ENCODE measurements around the gene RBM33.

Gene RBM33

DNA sequence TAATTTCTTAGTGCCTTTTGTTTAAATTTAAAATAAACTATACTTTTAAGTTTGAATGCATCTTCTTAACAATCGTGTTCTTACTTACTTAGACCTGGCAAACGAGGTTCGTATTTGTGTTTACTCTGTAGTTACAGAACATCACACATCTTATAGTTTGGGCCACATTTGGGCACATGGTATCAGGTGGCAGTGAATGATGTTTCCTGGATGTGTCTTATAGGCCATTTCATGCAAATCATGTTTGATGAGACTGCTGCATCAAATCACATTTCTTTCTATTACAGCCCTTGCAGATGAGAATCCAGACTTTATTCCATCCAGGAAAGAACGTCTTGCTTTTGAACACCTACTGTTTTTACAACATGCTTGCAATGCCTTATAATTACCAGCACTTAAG, 78.5 kb downstream of the RBM33 start:
- DNase-seq (ENCODE audit: low read depth, low spot score) = no peak

DNA sequence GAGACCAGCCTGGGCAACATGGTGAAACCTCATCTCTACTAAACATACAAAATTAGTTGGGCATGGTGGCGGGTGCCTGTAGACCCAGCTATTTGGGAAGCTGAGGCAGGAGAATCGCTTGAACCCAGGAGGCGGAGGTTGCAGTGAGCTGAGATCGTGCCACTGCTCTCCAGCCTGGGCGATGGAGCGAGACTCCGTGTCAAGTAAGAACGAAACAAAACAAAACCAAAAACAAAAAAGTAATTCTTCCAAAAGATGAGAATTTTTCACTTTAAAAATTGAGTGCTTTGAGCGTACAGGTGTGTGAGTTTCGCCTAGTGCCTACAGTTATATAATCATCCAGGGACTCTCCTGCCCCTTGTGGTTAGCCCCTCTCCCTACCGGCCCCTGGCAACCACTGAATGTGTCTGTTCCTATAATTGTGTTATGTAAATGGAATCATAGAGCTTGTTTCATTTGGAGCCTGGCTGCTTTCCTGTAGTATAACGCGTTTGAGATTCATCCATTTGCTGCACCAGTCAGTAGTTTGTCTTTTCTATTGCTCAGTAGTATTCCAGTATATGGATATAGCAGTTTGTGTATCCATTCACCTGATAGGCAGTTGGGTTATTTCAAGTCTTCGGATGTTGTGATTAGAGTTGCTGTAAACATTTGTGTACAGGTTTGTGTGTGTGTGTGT, 80.0 kb downstream of the RBM33 start:
- DNase-seq (ENCODE audit: low read depth, low spot score) = no peak

DNA sequence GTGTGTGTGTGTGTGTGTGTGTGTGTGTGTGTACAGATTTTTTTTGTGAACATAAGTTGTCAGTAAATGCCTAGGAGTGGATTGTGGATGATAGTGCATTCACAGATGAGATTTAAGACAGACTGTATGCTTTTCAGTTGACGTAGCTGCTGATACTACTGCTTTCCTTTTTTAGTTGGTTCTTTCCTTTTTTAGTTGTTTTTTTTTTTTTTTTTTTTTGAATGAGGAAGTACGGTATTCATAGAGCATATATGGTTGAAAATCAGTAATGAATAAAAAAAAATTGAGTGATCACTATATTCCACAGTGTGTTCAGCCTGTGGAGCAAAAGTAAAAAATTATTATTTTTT, 80.5 kb downstream of the RBM33 start:
- no peak for DNase-seq (ENCODE audit: low read depth, low spot score)

DNA sequence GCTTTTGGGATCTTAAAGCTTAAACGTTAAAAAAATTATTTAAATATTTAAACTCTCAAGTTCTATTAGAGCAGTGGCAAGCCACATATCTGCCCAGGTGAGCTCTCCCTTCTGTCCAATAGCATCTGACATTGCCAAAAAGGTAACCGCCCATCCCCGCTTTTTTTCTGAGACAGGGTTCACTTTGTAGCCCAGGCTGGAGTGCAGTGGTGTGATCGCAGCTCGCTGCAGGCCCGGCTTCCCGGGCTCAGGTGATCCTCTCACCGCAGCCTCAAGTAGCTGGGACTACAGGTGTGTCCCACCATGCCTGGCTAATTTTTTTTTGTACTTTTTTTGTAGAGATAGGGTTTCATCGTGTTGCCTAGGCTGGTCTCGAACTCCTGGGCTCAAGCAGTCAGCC, 83.2 kb downstream of the RBM33 start:
- DNase-seq (ENCODE audit: low read depth, low spot score) = no peak

DNA sequence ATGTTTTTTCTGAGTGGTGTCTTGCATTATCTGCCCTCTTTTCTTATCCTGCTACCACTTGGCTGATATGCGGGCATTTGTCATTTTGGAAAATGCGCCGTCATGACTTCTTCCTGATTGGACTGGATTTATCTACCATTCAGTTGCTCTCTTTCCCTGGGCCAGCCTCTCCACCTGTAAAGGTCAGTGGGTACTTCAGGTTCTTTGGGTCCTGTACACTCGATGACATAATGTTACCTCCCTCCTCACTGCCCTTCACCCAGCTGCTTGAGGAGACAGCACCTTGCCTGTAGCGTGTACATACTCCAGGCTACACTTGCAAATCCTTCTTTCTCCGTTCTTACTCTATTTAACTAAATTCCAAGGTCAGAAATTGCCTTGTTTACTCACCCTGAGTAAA, 83.7 kb downstream of the RBM33 start:
- no peak for DNase-seq (ENCODE audit: low read depth, low spot score)

DNA sequence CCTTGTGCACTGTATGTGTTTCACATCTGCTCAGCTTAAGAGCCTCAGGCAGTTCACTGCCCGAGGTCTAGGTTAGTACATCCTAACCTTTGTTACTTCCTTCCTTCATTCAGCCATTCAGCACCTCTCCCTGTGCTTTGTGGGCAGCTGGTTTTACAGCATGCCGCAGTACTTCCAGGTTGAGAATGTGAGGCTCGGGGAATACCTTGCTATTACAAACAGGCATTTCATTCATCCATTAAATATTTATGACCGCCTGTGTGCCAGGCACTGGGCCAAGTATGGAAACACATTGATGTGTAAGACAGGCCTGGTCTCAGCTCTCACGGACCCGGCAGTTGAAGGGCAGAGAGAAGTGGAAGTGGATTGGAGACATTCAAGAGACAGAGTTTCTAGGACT, 85.4 kb downstream of the RBM33 start:
- no peak for DNase-seq (ENCODE audit: low read depth, low spot score)

DNA sequence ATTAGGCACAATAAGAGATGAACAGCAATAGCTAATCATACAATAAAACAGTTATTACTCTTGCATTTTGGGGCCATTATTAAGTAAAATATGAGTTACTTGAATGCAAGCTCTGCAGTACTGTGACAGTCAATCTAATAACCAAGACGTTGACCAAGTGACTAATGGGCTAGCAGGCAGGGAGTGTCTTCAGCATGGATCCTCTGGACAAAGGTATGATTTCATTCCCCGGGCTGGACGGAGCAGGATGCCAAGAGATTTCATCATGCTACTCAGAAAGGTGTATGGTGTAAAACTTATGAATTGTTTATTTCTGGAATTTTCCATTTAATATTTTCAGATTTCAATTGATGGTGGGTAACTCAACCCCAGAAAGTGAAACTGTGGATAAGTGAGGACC, 86.9 kb downstream of the RBM33 start:
- no peak for DNase-seq (ENCODE audit: low read depth, low spot score)

DNA sequence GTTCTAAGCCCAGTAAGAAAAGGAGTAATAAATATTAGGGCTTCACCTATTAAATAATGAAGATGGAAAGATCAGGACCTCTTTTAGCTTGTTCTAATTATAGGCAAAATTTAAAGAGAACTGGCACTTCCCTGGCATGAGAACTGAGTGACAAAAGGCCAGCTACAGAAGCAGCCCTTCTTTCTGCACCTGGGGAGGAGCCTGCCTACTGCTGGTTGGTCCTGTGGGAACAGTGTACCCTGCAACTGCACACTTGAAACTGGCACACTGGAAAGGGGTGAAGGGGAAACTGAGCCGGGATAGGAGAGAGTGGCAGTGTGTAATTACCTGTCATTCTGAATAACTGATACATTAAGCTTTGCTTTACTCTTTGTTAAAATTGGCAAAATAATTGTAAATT, 87.4 kb downstream of the RBM33 start:
- no peak for DNase-seq (ENCODE audit: low read depth, low spot score)

DNA sequence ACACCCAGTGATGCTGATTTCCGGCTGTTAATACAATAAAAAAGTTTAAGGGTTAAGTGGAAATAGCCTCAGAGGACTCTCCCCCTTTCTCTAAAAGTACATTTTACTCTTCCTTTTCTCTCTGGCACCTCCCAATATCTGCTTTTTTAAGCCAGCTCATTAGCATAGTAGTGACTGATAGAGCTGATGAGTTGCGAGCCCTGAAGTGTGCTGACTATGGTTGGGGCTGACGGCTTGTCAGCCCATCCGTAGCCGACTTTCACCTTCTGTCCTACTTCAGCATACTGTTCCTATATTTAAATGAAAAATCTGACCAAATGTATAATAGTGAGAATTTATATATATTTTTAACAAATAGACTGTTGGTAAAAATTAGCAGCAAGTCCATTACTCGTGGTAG, 87.8 kb downstream of the RBM33 start:
- no peak for DNase-seq (ENCODE audit: low read depth, low spot score)

DNA sequence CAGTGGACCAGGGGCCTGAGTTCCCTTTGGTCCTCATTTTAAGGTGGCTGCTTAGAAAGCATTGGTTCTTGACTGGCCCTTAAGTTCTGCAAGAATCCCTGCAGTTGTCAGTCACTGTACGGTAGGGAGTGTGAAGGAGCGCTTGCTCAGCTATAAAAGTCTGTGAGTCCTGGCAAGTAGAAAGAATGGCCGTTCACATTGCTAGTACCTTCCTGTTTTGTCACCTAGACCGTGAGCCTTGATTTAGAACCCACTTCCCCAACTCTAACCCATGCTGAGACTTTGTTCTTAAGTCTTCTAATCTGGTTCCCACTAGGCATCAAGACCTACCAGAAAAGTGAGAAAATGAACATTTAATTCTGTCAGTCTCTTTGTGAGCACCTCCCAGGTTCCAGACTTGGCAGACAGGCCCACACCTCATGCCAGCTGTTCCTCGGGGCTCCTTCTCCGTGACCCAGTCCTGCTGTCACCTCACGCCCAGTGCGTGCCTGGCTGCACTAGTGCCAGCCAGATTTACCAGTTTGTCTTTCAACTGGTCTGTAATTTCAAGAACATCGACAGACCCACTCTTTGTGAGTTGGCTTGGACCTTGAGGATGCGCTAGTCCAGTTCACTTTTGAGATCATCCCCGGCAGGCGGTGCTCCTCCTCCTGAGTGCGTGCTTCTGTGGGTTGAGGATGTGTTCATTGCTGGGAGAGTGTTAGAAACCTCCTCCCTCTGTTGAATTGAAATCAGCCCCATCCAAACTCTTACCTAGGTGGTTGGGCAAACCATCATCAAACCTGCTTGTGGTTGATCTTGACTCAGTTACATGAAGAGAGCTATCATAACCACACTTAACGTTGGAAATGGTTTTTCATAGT, 89.4 kb downstream of the RBM33 start:
- DNase-seq (ENCODE audit: low read depth, low spot score) = no peak

DNA sequence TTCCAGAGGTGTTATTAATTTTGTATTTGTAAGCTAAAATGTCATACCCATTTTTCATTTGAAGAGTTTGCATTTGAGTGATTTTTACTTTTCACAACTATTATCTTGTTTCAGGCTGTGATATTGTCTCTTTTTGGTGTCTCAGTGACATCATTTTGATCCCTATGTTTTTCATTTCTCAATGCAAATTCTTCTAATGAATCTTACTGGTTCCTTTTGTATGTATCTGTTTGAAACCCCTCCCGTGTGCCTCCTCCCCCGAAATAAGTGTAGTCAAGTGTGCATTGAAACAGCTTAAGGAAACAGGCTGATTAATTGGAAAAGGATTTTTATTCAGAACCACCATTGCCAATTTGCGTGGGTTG, 90.0 kb downstream of the RBM33 start:
- DNase-seq (ENCODE audit: low read depth, low spot score) = no peak

DNA sequence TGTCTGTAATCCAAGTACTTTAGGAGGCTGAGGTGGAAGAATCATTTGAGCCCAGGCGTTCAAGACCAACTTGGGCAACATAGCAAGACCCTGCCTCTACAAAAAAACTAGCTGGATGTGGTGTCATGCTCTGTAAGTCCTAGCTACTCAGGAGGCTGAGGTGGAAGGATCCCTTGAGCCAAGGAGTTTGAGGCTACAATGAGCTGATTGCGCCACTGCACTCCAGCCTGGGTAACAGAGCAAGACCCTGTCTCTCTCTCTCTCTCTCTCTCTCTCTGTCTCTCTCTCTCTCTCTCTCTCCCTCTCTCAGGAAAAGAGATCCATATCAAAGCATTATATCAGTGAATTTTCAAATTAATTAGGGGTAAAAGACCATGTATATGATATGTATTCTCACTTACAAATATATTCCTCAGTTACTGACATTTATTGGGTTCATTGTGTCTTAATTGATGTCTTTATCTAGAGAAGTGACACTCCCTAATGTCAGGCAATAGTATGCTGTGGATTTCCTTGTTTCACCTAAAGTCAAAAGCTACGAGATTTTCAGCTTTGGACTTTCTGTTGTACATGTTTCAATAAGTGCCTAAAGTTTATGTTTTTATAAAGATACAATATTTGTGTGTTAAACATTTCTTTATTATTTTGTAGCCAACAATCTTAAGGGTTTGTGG, 91.1 kb downstream of the RBM33 start:
- DNase-seq (ENCODE audit: low read depth, low spot score) = no peak

DNA sequence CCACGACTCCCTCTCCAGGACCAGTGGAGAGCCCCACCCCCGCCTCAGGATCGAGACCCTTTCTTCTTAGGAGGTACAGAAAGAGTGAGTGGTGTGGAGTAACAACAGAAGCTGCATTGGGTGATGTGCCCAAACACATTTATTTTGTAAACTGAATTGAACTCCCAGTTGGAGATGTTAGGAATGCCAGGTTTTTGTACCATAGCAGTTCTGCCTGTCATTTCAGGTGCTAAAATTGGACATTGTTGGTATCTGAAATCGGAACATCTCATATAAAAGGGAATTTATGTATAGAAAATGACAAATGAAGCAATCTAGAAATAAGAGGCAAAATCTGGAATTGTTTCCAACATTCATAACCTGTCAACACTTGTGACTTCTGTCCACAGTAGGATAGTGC, 93.1 kb downstream of the RBM33 start:
- no peak for DNase-seq (ENCODE audit: low read depth, low spot score)

DNA sequence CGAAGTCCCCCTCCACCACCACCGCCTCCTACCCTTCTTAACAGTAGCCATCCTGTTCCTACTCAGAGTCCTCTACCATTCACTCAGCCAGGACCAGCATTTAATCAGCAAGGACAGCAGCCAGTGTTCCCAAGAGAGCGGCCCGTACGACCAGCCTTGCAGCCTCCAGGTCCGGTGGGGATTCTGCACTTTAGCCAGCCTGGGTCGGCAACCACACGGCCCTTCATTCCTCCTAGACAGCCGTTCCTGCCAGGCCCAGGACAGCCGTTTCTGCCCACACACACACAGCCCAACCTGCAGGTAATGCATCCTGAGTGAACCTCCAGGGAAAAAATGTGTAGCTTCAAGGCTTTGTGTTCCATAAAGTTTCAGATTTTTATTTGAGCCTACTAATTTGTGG, 93.6 kb downstream of the RBM33 start:
- no peak for DNase-seq (ENCODE audit: low read depth, low spot score)

DNA sequence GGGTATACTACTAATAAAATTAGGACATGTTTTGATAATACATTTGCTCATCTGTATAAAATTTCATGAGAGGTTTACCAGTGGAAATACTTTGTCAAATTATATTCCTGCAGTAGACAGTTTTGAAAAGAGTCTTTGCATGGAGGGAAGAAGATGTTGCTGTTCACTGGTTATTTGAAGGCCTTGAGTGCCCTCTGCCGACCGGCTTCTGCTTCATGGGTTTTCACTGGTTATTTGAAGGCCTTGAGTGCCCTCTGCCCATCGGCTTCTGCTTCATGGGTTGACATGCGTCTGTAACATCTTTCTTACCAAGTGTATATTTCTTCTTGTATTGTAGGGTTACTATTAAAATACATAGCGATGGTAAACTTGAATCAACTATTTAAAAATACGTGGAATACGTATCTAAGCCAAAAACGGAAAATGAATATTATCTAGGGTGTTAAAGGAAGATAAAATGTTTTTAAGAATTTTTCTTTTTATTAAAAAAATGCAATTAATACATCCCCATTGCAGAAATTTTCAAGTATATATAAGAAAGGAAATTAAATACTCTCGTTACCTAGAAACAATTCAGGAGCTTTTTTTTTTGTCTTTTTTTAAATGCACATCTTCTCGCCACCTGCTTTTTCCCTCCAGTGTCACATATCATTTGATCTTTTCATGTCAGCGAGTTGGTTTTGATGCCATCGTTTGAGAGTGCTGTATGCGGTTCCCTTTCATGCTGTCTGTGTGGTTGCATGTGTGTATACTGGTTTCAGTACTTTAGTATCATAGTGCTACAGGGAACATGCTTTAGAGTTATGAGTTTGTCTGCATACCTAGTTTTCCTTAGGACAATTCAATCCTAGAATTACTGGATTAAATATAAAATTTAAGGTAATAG, 94.4 kb downstream of the RBM33 start:
- DNase-seq (ENCODE audit: low read depth, low spot score) = peak; percentile 41

DNA sequence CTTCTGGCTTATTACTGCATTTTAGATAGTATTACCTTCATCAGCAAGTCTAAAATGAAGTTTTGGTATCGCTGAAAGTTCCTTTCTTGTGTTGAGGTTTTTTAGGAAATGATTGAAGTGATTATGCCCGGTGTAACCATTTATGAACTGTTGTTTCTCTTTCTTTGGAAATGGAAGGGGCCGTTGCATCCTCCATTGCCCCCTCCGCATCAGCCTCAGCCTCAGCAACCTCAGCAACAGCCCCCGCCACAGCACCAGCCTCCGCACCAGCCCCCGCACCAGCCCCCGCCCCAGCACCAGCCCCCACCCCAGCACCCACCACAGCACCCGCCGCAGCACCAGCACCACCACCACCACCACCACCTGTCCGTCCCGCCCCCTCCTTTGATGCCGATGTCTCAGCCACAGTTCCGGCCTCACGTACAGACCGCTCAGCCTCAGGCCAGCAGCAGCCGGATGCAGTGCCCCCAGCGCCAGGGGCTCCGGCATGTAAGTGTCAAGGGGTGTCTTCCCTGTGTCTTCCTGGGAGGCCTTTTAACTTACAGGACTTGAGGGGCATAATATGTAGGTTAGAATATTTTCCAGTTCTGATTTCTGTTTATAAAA, 95.2 kb downstream of the RBM33 start:
- DNase-seq (ENCODE audit: low read depth, low spot score) = no peak

DNA sequence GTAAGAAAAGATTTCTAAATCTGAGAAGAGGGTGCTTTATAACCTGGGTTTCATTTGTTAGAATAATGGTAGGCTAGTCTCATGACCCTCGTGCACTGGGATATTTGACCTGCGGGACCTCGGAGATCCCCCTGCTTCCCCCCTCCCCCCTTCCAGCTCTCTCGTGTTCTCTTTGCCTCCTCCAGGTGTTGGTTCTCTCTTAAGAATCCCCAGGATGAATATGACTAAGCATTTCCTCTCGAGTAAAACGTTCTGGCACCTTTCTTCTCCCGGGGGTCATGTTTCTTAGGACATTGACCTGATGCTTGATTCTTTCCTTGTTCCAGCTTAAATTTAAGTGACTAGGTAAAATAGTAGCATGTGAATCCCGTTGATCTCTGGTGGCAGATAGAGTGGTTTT, 96.6 kb downstream of the RBM33 start:
- no peak for DNase-seq (ENCODE audit: low read depth, low spot score)

DNA sequence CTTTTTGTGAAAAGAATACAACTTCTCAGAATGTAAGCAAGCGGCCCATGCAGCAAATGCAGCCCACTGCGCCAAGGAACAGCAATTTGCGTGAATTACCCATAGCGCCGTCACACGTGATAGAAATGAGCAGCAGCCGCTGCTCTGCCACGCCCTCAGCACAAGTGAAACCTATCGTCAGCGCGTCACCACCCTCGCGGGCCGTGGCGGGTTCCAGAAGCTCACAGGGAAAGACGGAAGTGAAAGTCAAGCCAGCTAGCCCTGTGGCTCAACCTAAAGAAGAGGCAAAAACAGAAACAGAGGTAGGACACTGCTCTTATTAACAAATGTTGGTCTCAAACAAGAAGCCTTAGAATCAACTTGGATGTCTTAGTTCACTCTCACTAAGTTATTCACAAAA, 97.3 kb downstream of the RBM33 start:
- no peak for DNase-seq (ENCODE audit: low read depth, low spot score)

DNA sequence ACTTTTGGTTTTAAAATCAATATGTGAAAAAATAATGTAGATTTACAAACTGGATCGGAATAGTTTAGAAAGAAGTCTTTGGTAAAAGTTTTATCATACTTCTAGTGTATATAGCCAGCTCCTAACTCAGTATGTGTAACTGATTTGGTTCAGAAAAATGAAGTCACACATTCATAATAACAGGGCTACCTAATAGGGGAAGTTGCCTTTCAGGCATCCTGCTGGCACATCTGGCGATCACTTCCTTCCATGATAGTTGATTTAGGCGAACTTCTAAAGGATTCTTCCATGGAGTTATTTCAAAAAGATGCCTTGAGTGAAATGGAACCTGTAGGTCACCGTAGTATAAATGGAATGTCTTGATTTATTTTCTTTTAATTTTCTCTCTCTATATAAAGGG, 98.7 kb downstream of the RBM33 start:
- no peak for DNase-seq (ENCODE audit: low read depth, low spot score)

DNA sequence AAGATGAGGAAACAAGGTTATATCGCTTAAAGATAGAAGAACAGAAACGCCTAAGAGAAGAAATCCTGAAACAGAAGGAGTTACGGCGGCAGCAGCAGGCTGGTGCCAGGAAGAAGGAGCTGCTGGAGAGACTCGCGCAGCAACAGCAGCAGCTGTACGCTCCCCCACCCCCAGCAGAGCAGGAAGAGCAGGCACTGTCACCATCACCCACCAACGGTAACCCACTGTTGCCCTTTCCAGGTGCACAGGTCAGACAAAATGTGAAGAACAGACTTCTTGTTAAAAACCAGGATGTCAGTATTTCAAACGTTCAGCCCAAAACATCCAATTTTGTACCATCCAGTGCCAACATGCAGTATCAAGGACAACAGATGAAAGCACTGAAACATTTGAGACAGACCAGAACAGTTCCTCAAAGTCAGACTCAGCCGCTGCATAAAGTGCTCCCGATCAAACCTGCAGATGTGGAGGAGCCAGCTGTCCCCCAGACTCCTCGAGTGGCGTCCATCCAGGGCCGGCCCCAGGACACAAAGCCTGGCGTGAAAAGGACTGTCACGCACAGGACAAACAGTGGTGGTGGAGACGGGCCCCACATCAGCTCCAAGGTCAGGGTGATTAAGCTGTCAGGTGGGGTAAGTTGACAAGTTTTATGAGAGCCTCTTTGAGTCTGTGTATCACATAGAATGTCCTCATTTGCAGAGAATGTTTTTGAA, 100.7 kb downstream of the RBM33 start:
- DNase-seq (ENCODE audit: low read depth, low spot score) = no peak

DNA sequence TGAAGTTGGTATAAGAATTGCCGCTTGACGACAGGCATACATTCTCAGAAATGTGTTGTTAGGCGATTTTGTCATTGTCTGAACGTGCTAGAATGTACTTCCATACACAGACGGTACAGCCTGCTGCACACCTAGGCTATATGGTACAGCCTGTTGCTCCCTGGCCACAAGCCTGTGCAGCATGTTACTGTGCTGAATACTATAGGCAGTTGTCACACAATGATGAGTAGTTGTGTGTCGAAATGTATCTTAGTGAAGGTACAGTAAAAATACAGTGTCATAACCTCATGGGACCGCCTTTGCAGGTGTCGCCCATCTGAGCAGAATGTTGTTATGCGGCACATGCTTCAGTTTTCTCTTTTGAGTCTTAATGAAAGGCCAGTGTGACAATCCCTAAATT, 101.3 kb downstream of the RBM33 start:
- no peak for DNase-seq (ENCODE audit: low read depth, low spot score)
